Neural progenitor cell (in vitro differentiated cells): ENCODE results near the gene TLN1.

ENCODE experiments used
- EZH2 ChIP-seq: fragments of 200-600 bp; sonication (generic); IDR thresholded peaks from 2 replicates; pipeline ENCODE4 v1.6.1; 2017; ENCODE audit warnings: antibody characterized with exemption, mild to moderate bottlenecking, moderate library complexity
- TF ChIP-seq, protein P1 (sequence below): fragments of 200-600 bp; sonication (generic); IDR thresholded peaks from 2 replicates; pipeline ENCODE4 v1.5.1; 2017; ENCODE audit warnings: antibody characterized with exemption, mild to moderate bottlenecking

DNA sequence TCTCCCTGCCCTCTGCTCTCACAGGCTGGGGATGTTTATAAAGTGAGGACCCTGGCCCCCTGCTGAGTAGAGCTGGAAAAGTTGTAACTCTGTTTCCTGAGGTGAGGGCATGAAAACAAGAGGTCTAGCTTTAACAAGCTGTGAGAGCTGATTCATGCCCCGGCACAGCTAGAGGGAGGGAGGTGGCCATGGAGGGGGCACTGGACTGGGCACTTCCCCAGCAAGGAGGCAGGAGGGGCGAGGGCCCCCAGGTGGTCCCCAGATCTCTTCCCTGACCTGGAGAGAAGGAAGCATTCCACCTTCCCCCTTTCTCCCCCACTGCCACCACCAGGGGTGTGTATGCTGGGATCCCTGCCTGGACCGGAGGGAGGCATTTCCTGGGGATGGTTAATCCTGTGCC lies 22.3 kb upstream of the TLN1 start, which contains the start of gene MSMP:
- TF ChIP-seq, protein P1, sequence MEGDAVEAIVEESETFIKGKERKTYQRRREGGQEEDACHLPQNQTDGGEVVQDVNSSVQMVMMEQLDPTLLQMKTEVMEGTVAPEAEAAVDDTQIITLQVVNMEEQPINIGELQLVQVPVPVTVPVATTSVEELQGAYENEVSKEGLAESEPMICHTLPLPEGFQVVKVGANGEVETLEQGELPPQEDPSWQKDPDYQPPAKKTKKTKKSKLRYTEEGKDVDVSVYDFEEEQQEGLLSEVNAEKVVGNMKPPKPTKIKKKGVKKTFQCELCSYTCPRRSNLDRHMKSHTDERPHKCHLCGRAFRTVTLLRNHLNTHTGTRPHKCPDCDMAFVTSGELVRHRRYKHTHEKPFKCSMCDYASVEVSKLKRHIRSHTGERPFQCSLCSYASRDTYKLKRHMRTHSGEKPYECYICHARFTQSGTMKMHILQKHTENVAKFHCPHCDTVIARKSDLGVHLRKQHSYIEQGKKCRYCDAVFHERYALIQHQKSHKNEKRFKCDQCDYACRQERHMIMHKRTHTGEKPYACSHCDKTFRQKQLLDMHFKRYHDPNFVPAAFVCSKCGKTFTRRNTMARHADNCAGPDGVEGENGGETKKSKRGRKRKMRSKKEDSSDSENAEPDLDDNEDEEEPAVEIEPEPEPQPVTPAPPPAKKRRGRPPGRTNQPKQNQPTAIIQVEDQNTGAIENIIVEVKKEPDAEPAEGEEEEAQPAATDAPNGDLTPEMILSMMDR, result no peak
- no peak for TF ChIP-seq EZH2
